Measurements from ENCODE around the gene RAB5IF. TPM values are rescaled to one million over a fixed set of nuclear protein-coding genes. Genes with fewer than 3 reads are reported as not detected.
A peak's percentile ranks its signal among the peaks of the same experiment; 100 is the strongest.

RAB5IF gene
- total and polyA plus RNA-seq, 10 donors: 67.8 to 131 (median 96.4) TPM

DNA sequence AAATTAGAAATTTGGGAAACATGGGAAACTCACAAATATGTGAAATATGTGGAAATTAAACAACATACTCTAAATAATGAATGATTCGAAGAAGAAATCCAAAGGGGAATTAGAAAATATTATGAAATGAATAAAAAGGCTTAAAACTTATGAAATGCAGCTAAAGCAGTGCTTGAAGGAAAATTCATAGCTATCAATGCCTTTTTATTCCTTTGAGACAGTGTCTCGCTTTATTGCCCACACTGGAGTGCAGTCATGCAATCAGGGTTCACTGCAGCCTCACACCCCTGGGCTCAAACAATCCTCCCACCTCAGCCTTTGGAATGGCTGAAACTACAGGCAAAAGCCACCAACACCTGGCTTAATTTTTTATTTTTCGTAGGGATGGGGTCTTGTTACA lies 40.1 kb upstream of the RAB5IF start:
- intact Hi-C loops (cut with DNase I; ENCODE audit: low total_unique reads): no loop called here
- TF ChIP-seq POLR2AphosphoS5 (IDR thresholded peaks at IDR 0.05) (no peak), POLR2A (IDR thresholded peaks at IDR 0.05) (no peak)
- TF ChIP-seq, protein P1, sequence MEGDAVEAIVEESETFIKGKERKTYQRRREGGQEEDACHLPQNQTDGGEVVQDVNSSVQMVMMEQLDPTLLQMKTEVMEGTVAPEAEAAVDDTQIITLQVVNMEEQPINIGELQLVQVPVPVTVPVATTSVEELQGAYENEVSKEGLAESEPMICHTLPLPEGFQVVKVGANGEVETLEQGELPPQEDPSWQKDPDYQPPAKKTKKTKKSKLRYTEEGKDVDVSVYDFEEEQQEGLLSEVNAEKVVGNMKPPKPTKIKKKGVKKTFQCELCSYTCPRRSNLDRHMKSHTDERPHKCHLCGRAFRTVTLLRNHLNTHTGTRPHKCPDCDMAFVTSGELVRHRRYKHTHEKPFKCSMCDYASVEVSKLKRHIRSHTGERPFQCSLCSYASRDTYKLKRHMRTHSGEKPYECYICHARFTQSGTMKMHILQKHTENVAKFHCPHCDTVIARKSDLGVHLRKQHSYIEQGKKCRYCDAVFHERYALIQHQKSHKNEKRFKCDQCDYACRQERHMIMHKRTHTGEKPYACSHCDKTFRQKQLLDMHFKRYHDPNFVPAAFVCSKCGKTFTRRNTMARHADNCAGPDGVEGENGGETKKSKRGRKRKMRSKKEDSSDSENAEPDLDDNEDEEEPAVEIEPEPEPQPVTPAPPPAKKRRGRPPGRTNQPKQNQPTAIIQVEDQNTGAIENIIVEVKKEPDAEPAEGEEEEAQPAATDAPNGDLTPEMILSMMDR (IDR thresholded peaks at IDR 0.05 in 8 of 11, conservative IDR thresholded peaks at IDR 0.05 in 3 of 11): no peak
- DNase-seq: no peak
- Histone ChIP-seq H3K27me3 (replicated peaks in 1 of 7) (no peaks in the 10 kb centered on the region), H3K9me3 (peaks cover 0 to 15% (median 12%) of the 10 kb centered on the region in 8 donors), H3K27ac (peak overlapping the region in 2 of 8 donors; percentile 31 to 50), H3K4me3 (no peak overlapping the region), H3K4me1 (no peaks in the 10 kb centered on the region), H3K36me3 (no peaks in the 10 kb centered on the region)
- 92 to 97% (median 95%) methylated on average over 3 of the region's 3 CpGs for WGBS, 5 donors

DNA sequence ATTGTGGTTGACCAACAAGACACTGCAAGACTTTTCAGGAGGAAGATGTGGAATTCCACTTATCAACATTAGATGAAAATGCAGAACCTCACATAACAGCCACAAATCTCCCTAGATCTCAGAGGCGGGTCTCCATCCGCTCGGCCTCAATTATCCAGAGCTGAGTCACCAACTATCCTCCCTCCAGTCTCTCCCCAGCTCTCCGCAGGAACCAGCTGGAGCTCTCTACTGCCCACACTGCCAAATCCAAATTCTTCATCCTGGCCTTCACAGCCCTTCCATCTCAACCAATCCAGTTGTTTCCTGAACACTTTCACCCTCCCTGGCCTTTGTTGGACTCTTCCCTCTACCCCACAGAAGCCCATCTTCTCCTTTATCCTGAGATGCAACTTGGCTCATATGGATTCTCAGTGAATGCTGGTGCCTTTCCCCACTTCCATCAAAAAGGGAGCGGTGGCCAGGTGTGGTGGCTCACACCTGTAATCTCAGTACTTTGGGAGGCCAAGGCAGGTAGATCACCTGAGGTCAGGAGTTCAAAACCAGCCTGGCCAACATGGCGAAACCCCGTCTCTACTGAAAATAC lies 35.6 kb upstream of the RAB5IF start:
- Histone ChIP-seq H3K36me3 (no peaks in the 10 kb centered on the region), H3K4me1 (peaks cover under 1 to 23% (median 22%) of the 10 kb centered on the region in 6 donors), H3K9me3 (peaks cover 0 to 12% (median 11%) of the 10 kb centered on the region in 8 donors), H3K4me3 (no peak overlapping the region), H3K27me3 (replicated peaks in 1 of 7) (peaks cover 0 to 11% (median 0%) of the 10 kb centered on the region in 7 donors), H3K27ac (peak overlapping the region in 1 of 8 donors; percentile 27)
- WGBS, 5 donors: 75 to 89% (median 86%) methylated on average over 7 of the region's 7 CpGs
- intact Hi-C loops (cut with DNase I; ENCODE audit: low total_unique reads): no loop called here
- TF ChIP-seq POLR2AphosphoS5 (IDR thresholded peaks at IDR 0.05) (no peak), POLR2A (IDR thresholded peaks at IDR 0.05) (no peak)
- TF ChIP-seq, protein P1 (IDR thresholded peaks at IDR 0.05 in 8 of 11, conservative IDR thresholded peaks at IDR 0.05 in 3 of 11): no peak
- DNase-seq: no peak

DNA sequence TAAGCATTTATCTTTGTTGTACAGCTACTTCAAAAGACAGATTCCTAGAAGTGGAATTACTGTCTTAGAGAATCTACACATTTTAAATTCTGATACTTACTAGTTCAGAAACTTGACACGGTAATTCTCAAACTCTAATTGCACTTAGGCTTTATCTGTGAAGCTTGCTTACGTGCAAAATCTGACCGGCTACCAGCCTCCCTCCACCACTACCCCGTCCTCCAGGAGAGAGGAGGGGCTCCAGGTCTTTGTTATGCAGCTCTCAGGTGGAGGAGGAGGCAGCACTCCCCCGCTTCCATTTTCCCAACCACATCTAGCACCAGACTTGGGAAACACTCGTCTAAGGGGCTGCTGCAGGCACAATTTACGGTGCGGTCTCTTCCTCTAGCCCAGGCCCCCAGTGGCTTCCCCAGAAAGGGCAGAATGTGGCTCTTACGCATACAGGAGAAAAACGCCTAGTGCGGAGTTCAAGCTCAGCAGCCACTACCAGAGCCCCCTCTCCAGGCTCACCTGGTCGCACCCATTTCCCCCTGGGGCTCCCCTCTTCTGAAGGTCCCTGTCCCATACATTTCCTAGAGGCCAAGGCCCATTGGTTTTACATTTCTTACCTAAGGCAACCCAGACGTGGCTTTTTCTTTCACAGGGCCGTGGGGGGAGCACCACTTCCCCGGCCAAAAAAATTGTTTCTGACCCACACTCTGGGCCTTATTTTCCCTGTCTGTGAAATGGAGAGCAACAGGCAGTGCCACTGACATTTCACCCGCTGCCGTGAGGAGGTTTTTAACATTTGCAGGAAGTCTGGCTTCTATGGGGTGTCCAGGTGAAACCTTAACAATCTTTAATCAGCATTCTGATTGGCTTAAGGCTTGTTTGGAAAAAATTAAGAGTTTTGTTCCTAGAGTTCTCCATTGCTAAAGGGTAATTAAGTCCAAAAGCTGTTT lies 33.7 kb upstream of the RAB5IF start:
- Histone ChIP-seq H3K36me3 (peaks cover 0 to under 1% (median 0%) of the 10 kb centered on the region in 6 donors), H3K4me1 (peaks cover 10 to 42% (median 39%) of the 10 kb centered on the region in 6 donors), H3K27me3 (replicated peaks in 1 of 7) (peaks cover 0 to 11% (median 0%) of the 10 kb centered on the region in 7 donors), H3K4me3 (peak overlapping the region in 1 of 8 donors; percentile 92), H3K27ac (peak overlapping the region; percentile 91 to 97 (median 95)), H3K9me3 (no peaks in the 10 kb centered on the region)
- intact Hi-C loops (cut with DNase I; ENCODE audit: low total_unique reads): no loop called here
- TF ChIP-seq POLR2A (IDR thresholded peaks at IDR 0.05) (no peak), POLR2AphosphoS5 (IDR thresholded peaks at IDR 0.05) (no peak)
- TF ChIP-seq, protein P1 (IDR thresholded peaks at IDR 0.05 in 8 of 11, conservative IDR thresholded peaks at IDR 0.05 in 3 of 11): no peak
- WGBS, 5 donors: 47 to 66% (median 57%) methylated on average over 17 of the region's 17 CpGs
- DNase-seq: no peak

DNA sequence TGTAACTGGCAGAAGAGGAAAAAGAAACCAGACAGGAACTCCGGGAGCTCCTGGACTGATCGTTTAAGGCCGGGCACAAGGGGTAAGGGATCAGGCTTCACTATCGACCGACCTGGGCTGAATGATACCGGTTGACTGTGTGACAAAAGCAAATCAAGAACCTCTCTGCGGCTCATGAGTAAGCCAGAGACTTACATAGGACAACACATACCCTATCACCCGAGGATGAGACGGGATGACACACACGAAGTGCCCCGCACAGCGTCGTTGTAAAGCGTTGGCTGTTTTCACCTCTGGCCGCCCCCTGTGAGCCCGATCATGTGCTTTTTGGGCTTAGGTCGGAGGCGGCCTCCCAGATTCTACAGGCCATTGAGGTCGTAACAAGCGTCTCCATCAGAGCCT lies 32.9 kb upstream of the RAB5IF start:
- H3K9me3 ChIP-seq: no peaks in the 10 kb centered on the region
- intact Hi-C loops (cut with DNase I; ENCODE audit: low total_unique reads): no loop called here
- peaks cover 0 to 11% (median 0%) of the 10 kb centered on the region in 7 donors for H3K27me3 ChIP-seq (replicated peaks in 1 of 7)
- H3K4me1 ChIP-seq: peaks cover 10 to 49% (median 40%) of the 10 kb centered on the region in 6 donors
- TF ChIP-seq POLR2AphosphoS5 (IDR thresholded peaks at IDR 0.05) (no peak), POLR2A (IDR thresholded peaks at IDR 0.05) (no peak)
- TF ChIP-seq, protein P1 (IDR thresholded peaks at IDR 0.05 in 8 of 11, conservative IDR thresholded peaks at IDR 0.05 in 3 of 11): no peak
- DNase-seq: no peak
- peaks cover 0 to 9% (median 0%) of the 10 kb centered on the region in 6 donors for H3K36me3 ChIP-seq
- WGBS, 5 donors: 4 to 12% (median 8%) methylated on average over 14 to 20 of the region's 20 CpGs
- peak overlapping the region; percentile 91 to 97 (median 95) for H3K27ac ChIP-seq
- H3K4me3 ChIP-seq: peak overlapping the region; percentile 34 to 92 (median 80)

All from spleen (tissue), 11 donors.